Dendritic cell treated with granulocyte-macrophage colony-stimulating factor and Interleukin-4, amounts not matched to agents 40 ng/mL and 50 ng/mL, for 4 days (primary cell): ENCODE data around the gene LAMB3.

Experiments
- H3K27ac Mint-ChIP-seq: one replicate; pipeline ENCODE4 v1.8.0; 2022; ENCODE audit warnings: mild to moderate bottlenecking, mixed read lengths
- H3K27me3 Mint-ChIP-seq: one replicate; pipeline ENCODE4 v1.8.0; 2022; ENCODE audit warnings: mild to moderate bottlenecking, mixed read lengths
- H3K36me3 Mint-ChIP-seq: one replicate; pipeline ENCODE4 v1.8.0; 2022; ENCODE audit warnings: low read depth, mixed read lengths
- H3K4me1 Mint-ChIP-seq: one replicate; pipeline ENCODE4 v1.8.0; 2022; ENCODE audit warnings: low read depth, mixed read lengths
- H3K4me3 Mint-ChIP-seq: one replicate; pipeline ENCODE4 v1.8.0; 2022; ENCODE audit warnings: mild to moderate bottlenecking, moderate library complexity, mixed read lengths
- H3K9me3 Mint-ChIP-seq: one replicate; pipeline ENCODE4 v1.8.0; 2022; ENCODE audit warnings: mixed read lengths
- intact Hi-C: fragments of 100-400 bp; cut with micrococcal nuclease; formaldehyde crosslinking; loops from one replicate; pipeline ENCODE4 v1.15.0; 2022

Gene LAMB3

DNA sequence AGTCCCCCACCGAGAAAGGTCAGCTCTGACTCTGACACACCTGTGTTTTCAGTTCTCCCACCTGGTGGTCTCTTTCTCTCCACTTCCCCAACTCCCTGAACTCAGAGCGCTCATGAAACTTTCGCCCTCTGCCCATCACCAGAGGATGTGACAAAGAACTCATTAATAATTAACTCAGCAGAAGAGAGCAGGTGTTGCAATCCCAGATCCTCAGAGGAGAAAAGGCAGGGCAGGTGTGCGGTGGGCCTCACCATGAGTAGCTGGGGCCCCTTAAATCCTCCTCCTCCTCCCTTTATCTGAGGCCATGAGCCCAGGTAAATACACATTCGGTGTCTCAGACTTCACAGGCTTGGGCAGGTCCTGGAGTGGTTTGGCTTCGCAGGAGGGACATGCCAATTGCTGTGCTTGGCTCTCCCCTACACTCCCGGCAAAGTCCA lies 1.7 kb upstream of the LAMB3 start:
- H3K27me3 Mint-ChIP-seq = peaks cover 20% of the 10 kb centered on the region

DNA sequence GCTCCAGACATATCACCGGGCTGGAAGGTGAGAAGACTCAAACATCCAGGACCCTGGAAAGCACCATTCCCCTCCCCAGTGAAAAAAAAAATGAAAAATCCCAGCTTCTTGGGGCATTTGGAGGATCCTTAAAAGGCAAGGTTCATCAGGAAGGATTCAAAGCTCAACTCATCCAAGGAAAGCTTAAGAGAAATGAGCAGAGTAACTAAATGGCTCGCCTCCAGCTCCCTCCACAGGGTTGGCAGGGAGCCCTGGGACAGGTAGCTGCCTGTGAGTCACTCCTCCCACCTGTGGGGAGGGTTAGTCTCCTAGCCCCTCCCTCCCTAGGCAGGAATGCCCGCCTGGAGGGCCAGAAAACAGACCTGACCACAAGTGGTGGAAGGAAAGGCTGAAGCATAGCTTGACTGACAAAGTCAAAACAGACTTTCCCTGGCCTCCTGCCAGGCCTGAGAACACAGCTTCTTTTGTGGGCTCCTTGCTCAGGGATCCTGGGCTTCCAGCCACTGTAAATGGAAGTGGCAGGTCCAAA lies 712 bp upstream of the LAMB3 start:
- Mint-ChIP-seq H3K27me3 (peaks cover 20% of the 10 kb centered on the region), H3K36me3 (no peaks in the 10 kb centered on the region), H3K4me1 (peaks cover 87% of the 10 kb centered on the region), H3K9me3 (no peaks in the 10 kb centered on the region), H3K4me3 (no peak overlapping the region), H3K27ac (peak overlapping the region; percentile 83)
- intact Hi-C loops = loop anchor here (5.0 kb wide), 1 partner anchor 94 kb away; no protein-coding TSS in a partner anchor

More for the DNA sequence above, 1.7 kb upstream of the LAMB3 start:
- no peaks in the 10 kb centered on the region for H3K36me3 Mint-ChIP-seq
- H3K4me1 Mint-ChIP-seq = peaks cover 88% of the 10 kb centered on the region
- intact Hi-C loops = loop anchor here (5.0 kb wide), 1 partner anchor 93 kb away; no protein-coding TSS in a partner anchor
- no peak overlapping the region for H3K4me3 Mint-ChIP-seq
- peak overlapping the region; percentile 59 for H3K27ac Mint-ChIP-seq
- H3K9me3 Mint-ChIP-seq = no peaks in the 10 kb centered on the region

DNA sequence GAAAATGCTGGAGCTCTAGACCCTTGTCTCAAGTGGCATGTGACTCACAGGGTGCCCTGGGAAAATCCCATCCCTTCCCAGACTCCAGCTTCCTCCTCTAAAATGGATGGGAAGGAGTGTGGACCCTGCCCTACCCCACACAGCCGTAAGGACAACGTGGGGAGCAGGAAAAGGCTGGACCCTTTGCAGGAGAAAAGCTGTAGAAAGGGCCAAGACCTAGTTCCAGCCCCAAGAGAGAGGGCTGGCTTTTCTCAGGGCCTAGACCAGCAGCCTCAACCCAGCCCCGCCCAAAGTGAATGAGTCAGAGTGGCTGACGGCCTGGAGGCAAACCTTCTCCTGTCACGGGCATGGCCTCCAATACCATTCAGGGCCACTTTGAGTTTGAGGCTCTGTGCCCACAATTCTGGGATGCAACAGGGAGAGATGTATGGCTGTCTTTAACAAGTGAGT lies 1.1 kb downstream of the LAMB3 start:
- Mint-ChIP-seq H3K4me1 (peaks cover 90% of the 10 kb centered on the region), H3K4me3 (no peak overlapping the region), H3K27ac (peak overlapping the region; percentile 83), H3K36me3 (no peaks in the 10 kb centered on the region), H3K27me3 (peaks cover 16% of the 10 kb centered on the region), H3K9me3 (no peaks in the 10 kb centered on the region)
- intact Hi-C loops = loop anchor here (5.0 kb wide), 1 partner anchor 96 kb away; no protein-coding TSS in a partner anchor

DNA sequence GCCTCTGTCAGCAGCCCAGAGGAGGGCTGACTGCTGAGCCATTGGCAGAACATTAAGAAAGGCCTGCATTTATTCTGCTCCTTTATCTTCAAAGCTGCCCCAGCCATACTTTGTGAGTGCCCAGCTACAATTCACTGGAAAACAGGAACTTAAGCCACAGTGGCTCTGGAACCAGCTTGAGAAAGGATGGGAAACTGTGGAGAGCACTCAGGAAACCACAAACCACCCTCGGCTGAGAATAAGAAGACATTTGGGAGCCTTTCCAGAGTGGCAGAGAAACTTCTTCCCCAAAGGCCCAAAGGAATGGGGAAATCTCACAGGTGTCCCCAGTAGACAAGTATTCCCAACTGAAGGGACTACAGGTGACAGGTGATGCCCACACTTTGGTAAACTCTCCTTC lies 1.8 kb downstream of the LAMB3 start:
- H3K4me3 Mint-ChIP-seq = no peak overlapping the region
- intact Hi-C loops = loop anchor here (5.0 kb wide), 1 partner anchor 97 kb away; no protein-coding TSS in a partner anchor

DNA sequence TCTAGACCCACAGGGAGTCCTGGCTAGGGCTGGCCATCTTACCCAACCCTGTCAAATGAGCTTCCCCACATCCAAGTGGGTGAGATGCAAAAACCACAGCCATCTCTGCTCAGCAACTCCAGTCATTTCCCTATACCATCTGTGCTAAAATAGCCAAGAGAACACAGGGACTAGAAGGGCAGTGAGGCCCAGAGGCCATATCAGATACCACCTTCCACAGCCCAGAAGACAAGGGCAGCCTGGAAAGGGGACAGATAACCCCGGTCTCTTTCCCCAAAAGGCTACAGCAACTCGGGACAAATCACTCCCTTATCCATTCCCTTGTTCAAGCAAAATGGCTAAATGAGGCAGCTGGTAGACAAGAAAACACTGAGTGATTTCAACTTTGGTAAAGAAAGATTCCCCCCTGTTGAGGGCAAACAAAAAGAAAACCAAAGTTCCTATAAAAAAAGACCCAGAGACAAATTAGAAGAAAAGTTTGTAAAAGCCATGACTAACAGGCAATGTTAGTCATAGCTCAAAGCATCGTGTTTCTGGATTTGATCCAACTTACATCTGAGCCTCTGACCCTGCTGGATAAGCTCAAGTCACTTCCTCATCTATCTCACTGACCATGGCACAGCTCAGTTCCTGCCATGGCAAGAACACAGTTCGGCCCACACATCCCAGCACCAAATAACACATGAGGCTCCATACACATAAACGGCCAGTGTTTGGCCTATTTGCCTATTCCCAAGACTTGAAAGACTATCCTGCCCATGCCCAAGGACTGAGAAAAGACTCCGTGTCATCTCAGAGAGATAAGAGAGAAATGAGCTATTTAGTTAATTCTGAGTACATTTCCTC lies 3.1 kb downstream of the LAMB3 start:
- H3K9me3 Mint-ChIP-seq = no peaks in the 10 kb centered on the region

More for the DNA sequence above, 1.8 kb downstream of the LAMB3 start:
- Mint-ChIP-seq H3K27me3 (peaks cover 19% of the 10 kb centered on the region), H3K36me3 (no peaks in the 10 kb centered on the region), H3K27ac (peak overlapping the region; percentile 83), H3K4me1 (peaks cover 88% of the 10 kb centered on the region), H3K9me3 (no peaks in the 10 kb centered on the region)

DNA sequence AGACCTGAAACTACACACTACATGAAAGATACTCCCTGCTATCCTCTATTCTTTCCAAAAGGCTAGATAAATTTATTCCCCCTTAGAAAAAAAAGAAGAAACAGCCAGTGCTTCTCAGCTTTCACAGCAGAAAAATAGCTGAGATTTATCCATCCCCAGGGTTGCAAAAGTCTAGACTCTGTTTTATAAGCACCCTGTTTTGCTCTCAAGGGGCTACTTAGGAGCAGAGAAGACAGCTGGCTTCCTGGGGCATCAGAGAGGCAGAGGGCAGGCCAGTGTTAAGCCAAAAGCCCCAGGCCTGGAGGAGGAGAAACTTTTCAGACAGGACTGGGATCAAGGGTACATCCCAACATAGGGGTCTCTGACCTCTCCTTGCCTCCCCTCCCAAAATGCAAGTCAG lies 3.9 kb downstream of the LAMB3 start:
- Mint-ChIP-seq H3K27ac (peak overlapping the region; percentile 83), H3K27me3 (peaks cover 11% of the 10 kb centered on the region), H3K9me3 (no peaks in the 10 kb centered on the region), H3K36me3 (no peaks in the 10 kb centered on the region), H3K4me3 (no peak overlapping the region), H3K4me1 (peaks cover 90% of the 10 kb centered on the region)
- intact Hi-C loops = loop anchor here (5.0 kb wide), 1 partner anchor 44 kb away; no protein-coding TSS in a partner anchor

More for the DNA sequence above, 3.1 kb downstream of the LAMB3 start:
- H3K4me1 Mint-ChIP-seq = peaks cover 89% of the 10 kb centered on the region
- peak overlapping the region; percentile 17 for H3K4me3 Mint-ChIP-seq
- H3K36me3 Mint-ChIP-seq = no peaks in the 10 kb centered on the region
- peak overlapping the region; percentile 83 for H3K27ac Mint-ChIP-seq
- intact Hi-C loops = loop anchor here (5.0 kb wide), 1 partner anchor 43 kb away; no protein-coding TSS in a partner anchor
- H3K27me3 Mint-ChIP-seq = peaks cover 16% of the 10 kb centered on the region

DNA sequence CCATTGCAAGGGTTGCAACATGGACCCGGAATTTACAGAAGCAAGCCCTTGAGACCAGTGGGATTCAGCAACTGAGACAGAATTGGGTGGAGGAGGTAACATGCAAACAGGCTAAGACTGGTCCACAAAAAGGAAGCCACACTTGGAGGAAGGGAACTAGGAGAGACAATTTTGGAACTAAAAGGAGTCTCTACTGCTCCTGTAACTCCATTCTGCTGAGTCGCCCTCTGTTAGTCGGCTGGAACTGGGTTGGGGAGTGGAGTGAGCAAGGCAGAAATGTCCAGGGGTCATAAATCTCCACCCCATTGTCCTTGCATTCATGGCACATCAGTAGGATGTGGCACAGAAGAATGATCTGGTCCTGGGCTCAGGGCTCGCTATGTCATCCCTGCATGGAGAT lies 5.1 kb downstream of the LAMB3 start:
- intact Hi-C loops = loop anchor here (5.0 kb wide), 1 partner anchor 45 kb away; no protein-coding TSS in a partner anchor
- H3K27me3 Mint-ChIP-seq = peaks cover 11% of the 10 kb centered on the region
- no peak overlapping the region for H3K4me3 Mint-ChIP-seq
- H3K27ac Mint-ChIP-seq = peak overlapping the region; percentile 83
- no peaks in the 10 kb centered on the region for H3K9me3 Mint-ChIP-seq
- H3K4me1 Mint-ChIP-seq = peaks cover 83% of the 10 kb centered on the region
- no peaks in the 10 kb centered on the region for H3K36me3 Mint-ChIP-seq

DNA sequence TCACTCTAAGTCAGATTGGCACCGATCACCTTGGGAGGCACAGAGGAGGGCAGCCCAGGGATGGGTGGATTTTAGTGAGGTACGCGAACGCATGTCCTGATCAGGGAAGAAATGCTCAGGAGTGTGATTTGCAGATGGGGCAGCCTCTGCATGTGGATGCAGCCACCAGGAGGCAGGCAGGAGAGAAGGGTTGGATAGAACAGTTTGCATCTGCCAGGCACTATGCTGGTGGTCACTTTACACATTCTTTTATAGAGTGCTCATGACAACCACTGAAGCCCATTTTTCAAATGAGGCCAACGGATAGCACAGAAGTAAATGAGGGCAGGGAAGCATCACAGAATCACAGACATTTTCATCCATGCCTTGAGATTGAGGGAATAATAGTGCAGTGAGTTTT lies 5.7 kb downstream of the LAMB3 start:
- Mint-ChIP-seq H3K27me3 (peaks cover 15% of the 10 kb centered on the region), H3K4me1 (peaks cover 77% of the 10 kb centered on the region), H3K9me3 (no peaks in the 10 kb centered on the region), H3K36me3 (no peaks in the 10 kb centered on the region), H3K4me3 (no peak overlapping the region), H3K27ac (peak overlapping the region; percentile 83)
- intact Hi-C loops = loop anchor here (5.0 kb wide), 1 partner anchor 46 kb away; no protein-coding TSS in a partner anchor

DNA sequence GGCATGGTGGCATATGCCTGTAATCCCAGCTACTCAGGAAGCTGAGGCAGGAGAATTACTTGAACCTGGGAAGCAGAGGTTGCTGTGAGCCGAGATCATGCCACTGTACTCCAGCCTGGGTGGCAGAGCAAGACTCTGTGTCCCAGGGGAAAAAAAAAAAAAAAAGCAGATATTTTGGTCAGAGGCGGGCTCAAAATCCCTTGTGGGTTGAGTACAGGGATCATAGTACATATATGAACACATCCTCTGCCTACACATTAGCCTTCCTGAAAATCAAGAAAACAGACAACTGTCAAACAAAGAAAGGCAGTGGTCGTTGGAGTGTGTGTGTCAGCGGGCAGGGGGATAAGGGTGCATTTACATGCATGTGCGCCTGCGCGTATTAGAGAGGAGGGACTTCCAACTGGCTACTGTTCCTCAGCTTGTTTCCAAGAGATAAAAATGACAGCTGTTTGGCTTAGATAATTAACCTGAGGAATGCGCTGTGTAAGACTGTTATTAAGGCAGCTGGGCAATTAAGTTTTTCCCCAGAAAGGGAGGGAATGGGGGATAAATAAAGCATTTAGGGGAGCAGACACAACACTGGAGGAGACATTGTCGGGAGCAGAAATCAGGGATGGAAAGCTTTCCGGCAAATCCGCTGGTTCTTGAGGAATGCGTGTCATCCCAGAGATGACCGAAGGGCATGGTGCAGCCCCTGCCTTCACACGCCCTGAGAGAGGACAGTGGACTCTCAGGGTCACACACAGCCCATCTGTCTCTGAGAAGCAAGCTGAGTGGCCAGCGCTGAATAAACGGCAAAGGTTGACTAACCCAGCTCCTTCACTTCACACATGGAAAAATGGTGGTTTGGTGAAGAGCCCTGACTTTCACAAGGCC lies 6.4 kb downstream of the LAMB3 start:
- Mint-ChIP-seq H3K27me3 (peaks cover 15% of the 10 kb centered on the region), H3K9me3 (no peaks in the 10 kb centered on the region), H3K27ac (no peak overlapping the region), H3K4me3 (no peak overlapping the region), H3K4me1 (peaks cover 70% of the 10 kb centered on the region), H3K36me3 (no peaks in the 10 kb centered on the region)
- intact Hi-C loops = loop anchor here (5.0 kb wide), 1 partner anchor 46 kb away; no protein-coding TSS in a partner anchor

DNA sequence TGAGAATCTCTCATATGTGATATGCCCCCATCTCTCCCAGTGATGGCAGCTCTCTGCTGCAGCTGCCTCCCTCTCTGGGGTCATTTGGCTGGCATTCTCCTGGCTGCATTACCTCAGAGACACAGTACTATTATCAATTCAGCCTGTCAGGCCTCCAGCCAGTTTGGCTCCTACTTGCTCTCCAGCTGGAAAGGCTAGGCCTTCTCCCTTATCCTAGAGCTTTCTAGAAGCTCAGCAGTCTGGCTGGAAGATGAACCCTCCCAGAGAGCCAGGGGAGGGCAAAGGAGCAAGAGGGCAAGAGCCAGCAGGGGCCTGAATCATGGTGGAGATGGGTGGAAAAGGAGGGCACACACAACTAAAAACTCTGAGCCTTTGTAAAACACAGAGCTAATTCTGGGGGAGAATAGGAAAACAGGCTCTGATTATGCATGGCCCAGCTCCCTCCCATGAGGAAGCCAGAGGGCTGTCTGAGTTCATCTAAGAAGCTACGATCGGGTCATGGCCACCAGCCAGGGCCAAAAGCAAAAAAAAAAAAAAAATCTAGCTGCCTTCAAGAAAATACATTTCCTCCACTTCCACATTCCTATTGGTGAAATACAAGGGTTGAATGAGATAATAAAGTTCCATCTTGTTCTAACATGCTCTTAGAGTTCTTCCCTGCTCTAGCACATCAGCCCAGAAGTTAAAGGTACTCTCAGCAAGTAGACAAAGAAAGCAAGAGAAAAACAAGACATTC lies 8.8 kb downstream of the LAMB3 start:
- H3K36me3 Mint-ChIP-seq = no peaks in the 10 kb centered on the region
- no peaks in the 10 kb centered on the region for H3K9me3 Mint-ChIP-seq
- peaks cover 50% of the 10 kb centered on the region for H3K4me1 Mint-ChIP-seq
- H3K27ac Mint-ChIP-seq = peak overlapping the region; percentile 33
- peaks cover 19% of the 10 kb centered on the region for H3K27me3 Mint-ChIP-seq
- intact Hi-C loops = no loop called here
- no peak overlapping the region for H3K4me3 Mint-ChIP-seq

DNA sequence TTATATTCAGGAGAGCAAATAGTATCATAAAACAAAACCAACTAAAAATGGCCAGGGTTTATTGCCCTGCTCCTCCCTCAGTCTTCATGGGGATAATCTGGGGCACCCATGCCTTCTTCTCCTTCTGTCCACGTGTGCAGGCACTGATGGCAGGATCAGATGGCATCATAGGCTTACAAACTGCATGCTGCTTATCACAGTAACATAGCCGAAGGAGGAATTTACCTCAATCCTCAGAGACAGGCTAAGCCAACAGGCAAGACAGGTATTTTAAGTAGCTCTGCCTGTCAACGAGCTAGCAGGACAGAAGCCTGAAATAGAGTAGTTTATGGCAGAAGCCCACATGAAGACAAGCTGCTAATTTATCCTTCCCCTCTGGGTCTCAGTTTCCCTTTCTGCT lies 9.4 kb downstream of the LAMB3 start:
- H3K27me3 Mint-ChIP-seq = peaks cover 26% of the 10 kb centered on the region
- no peaks in the 10 kb centered on the region for H3K9me3 Mint-ChIP-seq
- H3K4me3 Mint-ChIP-seq = no peak overlapping the region
- no peak overlapping the region for H3K27ac Mint-ChIP-seq
- peaks cover 44% of the 10 kb centered on the region for H3K4me1 Mint-ChIP-seq
- no peaks in the 10 kb centered on the region for H3K36me3 Mint-ChIP-seq
- intact Hi-C loops = no loop called here

DNA sequence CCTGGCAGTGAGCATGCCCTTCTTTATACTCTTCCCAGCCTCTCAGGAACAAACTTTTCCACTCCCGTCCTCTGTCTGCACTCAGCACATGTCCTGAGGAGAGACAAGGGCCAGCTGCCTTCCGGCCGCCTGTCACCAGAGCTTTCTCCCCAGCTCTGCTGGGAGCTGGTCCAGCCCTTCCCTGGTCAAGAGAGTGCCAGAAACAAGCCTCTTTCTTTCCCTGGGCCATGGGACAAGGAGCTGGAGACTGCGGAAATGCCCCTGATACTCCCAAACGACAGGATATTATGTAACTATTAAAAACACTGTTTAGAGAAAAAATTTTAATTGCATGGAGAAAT lies 10.4 kb downstream of the LAMB3 start:
- Mint-ChIP-seq H3K36me3 (no peaks in the 10 kb centered on the region), H3K4me1 (peaks cover 34% of the 10 kb centered on the region), H3K27ac (peak overlapping the region; percentile 46), H3K27me3 (peaks cover 28% of the 10 kb centered on the region), H3K4me3 (no peak overlapping the region), H3K9me3 (no peaks in the 10 kb centered on the region)
- intact Hi-C loops = no loop called here

DNA sequence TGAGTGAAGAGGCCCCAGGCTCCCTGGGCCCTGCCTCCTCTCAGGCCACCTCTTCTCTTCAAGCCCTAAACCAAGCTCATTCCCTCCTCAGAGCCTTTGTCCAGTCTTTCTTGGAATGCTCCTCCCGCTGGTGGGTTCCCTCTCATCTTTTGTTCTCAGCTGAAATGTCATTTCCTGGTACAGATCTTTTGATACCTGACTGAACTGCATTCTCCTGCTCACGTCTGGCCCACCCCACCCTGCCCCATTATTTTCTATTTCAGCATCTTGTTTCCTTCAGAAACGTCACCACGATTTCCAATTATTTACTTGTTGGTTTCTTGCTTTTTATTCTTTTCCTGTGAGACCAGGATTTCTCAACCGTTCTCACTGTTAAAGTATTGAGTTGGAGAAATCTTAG lies 16.4 kb downstream of the LAMB3 start:
- Mint-ChIP-seq H3K4me3 (no peak overlapping the region), H3K27me3 (peaks cover 41% of the 10 kb centered on the region), H3K27ac (no peak overlapping the region), H3K36me3 (no peaks in the 10 kb centered on the region), H3K4me1 (peaks cover 21% of the 10 kb centered on the region), H3K9me3 (no peaks in the 10 kb centered on the region)
- intact Hi-C loops = no loop called here
